IMR-90 (cell line): Measurements from ENCODE around the gene OBI1. TPM values are rescaled to one million over a fixed set of nuclear protein-coding genes. Genes with fewer than 3 reads are reported as not detected.

Source experiments
- ATAC-seq: fragments of 200-7000 bp; cut with Tn5 transposase; 2 replicates; pipeline ENCODE4 v1.9.1; 2020; ENCODE audit warnings: low read depth, mild to moderate bottlenecking, moderate library complexity
- BruUV-seq: library from RNA; stranded (reverse); fragments of 400-500 nt; replicated peaks from 2 replicates; lab custom pipeline; 2021; lab: Mats Ljungman, UMichigan
- CTCF ChIA-PET: fragments of 300-600 bp; formaldehyde crosslinking; extraction: SDS; loops from one replicate; lab custom pipeline; 2021; ENCODE audit warnings: antibody characterized with exemption; lab: Yijun Ruan, JAX
- POLR2A ChIA-PET: fragments of 300-600 bp; sonication (Branson Sonifier 250); formaldehyde crosslinking; loops from one replicate; lab custom pipeline; 2022; ENCODE audit warnings: antibody characterized with exemption; ENCODE audit not compliant: unreplicated experiment; lab: Charles Lee
- DNase-seq: peaks from one replicate; pipeline ENCODE4 v3.0.0; 2013
- H2AFZ ChIP-seq: replicated peaks from 2 replicates; pipeline ENCODE3; 2013; ENCODE audit warnings: low read length, mild to moderate bottlenecking; ENCODE audit not compliant: poor library complexity
- H2AK5ac ChIP-seq: 2 replicates; pipeline ENCODE4 v1.6.1; 2013; ENCODE audit warnings: low read depth, low read length, inconsistent platforms
- H2AK9ac ChIP-seq: replicated peaks from 2 replicates; pipeline ENCODE3; 2013; ENCODE audit warnings: mild to moderate bottlenecking, low read depth, low read length, moderate library complexity; ENCODE audit not compliant: poor library complexity
- H2BK120ac ChIP-seq: 2 replicates; pipeline ENCODE4 v1.6.1; 2013; ENCODE audit warnings: low read depth, low read length, inconsistent platforms
- H2BK15ac ChIP-seq: 3 replicates; pipeline ENCODE4 v1.6.1; 2013; ENCODE audit warnings: low read depth, low read length, inconsistent platforms
- H2BK20ac ChIP-seq: 2 replicates; pipeline ENCODE4 v1.6.1; 2013; ENCODE audit warnings: low read depth, mild to moderate bottlenecking, inconsistent platforms, low read length, moderate library complexity
- H2BK5ac ChIP-seq: 2 replicates; pipeline ENCODE4 v1.6.1; 2013; ENCODE audit warnings: mild to moderate bottlenecking, low read depth, low read length, inconsistent platforms; ENCODE audit not compliant: poor library complexity, severe bottlenecking
- H3K14ac ChIP-seq: replicated peaks from 2 replicates; pipeline ENCODE4 v1.6.1; 2013; ENCODE audit warnings: low read depth, low read length, inconsistent platforms
- H3K18ac ChIP-seq: 2 replicates; pipeline ENCODE4 v1.6.1; 2013; ENCODE audit warnings: low read depth, low read length, control low read depth
- H3K23ac ChIP-seq: 2 replicates; pipeline ENCODE4 v1.6.1; 2013; ENCODE audit warnings: low read depth, low read length, inconsistent platforms
- H3K27ac ChIP-seq: 2 replicates; pipeline ENCODE4 v1.5.1; 2013; ENCODE audit warnings: mild to moderate bottlenecking, control low read depth, low read length; ENCODE audit not compliant: insufficient read depth
- H3K27me3 ChIP-seq: 2 replicates; pipeline ENCODE4 v1.6.1; 2013; ENCODE audit warnings: low read length; ENCODE audit not compliant: control insufficient read depth, insufficient read depth
- H3K36me3 ChIP-seq: 2 replicates; pipeline ENCODE4 v1.6.1; 2013; ENCODE audit warnings: low read length, mixed read lengths; ENCODE audit not compliant: control insufficient read depth, insufficient read depth
- H3K4ac ChIP-seq: 2 replicates; pipeline ENCODE4 v1.6.1; 2013; ENCODE audit warnings: low read depth, low read length, inconsistent platforms
- H3K4me1 ChIP-seq: 2 replicates; pipeline ENCODE4 v1.6.1; 2013; ENCODE audit warnings: low read length, mixed read lengths; ENCODE audit not compliant: control insufficient read depth, insufficient read depth
- H3K4me2 ChIP-seq: 2 replicates; pipeline ENCODE4 v1.6.1; 2013; ENCODE audit warnings: low read depth, mild to moderate bottlenecking, control low read depth, low read length, moderate library complexity
- H3K4me3 ChIP-seq: 2 replicates; pipeline ENCODE4 v1.5.1; 2013; ENCODE audit warnings: low read depth, mild to moderate bottlenecking, control low read depth, low read length, moderate library complexity; ENCODE audit not compliant: insufficient read depth
- H3K56ac ChIP-seq: 2 replicates; pipeline ENCODE4 v1.6.1; 2013; ENCODE audit warnings: low read length, inconsistent platforms; ENCODE audit not compliant: insufficient read depth; ENCODE audit errors: extremely low read depth
- H3K79me1 ChIP-seq, 2 experiments: 2 replicates each; pipeline ENCODE4 v1.6.1; 2013; ENCODE audit warnings: low read length in 2 of 2, inconsistent platforms in 1 of 2, low read depth in 1 of 2
- H3K9ac ChIP-seq: 2 replicates; pipeline ENCODE4 v1.6.1; 2013; ENCODE audit warnings: low read depth, low read length, control low read depth
- H3K9me1 ChIP-seq: 2 replicates; pipeline ENCODE4 v1.6.1; 2013; ENCODE audit warnings: low read length, inconsistent platforms; ENCODE audit not compliant: insufficient read depth
- H3K9me3 ChIP-seq: 2 replicates; pipeline ENCODE4 v1.6.1; 2013; ENCODE audit warnings: low read length; ENCODE audit not compliant: control insufficient read depth, insufficient read depth
- H4K20me1 ChIP-seq: 2 replicates; pipeline ENCODE4 v1.6.1; 2013; ENCODE audit warnings: low read length, inconsistent platforms; ENCODE audit not compliant: insufficient read depth
- H4K5ac ChIP-seq: 2 replicates; pipeline ENCODE4 v1.6.1; 2013; ENCODE audit warnings: mild to moderate bottlenecking, low read depth, low read length, control low read depth
- H4K8ac ChIP-seq, 2 experiments: 2 replicates each; pipeline ENCODE4 v1.6.1; 2013; ENCODE audit warnings: low read depth in 2 of 2, low read length in 2 of 2, control low read depth in 1 of 2, inconsistent platforms in 1 of 2
- H4K91ac ChIP-seq: 2 replicates; pipeline ENCODE4 v1.6.1; 2013; ENCODE audit warnings: low read depth, low read length, inconsistent platforms; ENCODE audit not compliant: insufficient read depth
- CEBPB ChIP-seq: IDR thresholded peaks from 2 replicates; pipeline ENCODE4 v1.6.1; 2012; ENCODE audit warnings: low read depth, low read length, improper control_type of control experiment
- MAZ ChIP-seq: IDR thresholded peaks from 2 replicates; pipeline ENCODE4 v1.6.1; 2012; ENCODE audit warnings: low read depth, mild to moderate bottlenecking, low read length, improper control_type of control experiment, moderate library complexity, borderline replicate concordance
- POLR2A ChIP-seq: IDR thresholded peaks from 2 replicates; pipeline ENCODE4 v1.6.1; 2012; ENCODE audit warnings: mild to moderate bottlenecking, low read depth, low read length
- RCOR1 ChIP-seq: IDR thresholded peaks from 2 replicates; pipeline ENCODE4 v1.6.1; 2012; ENCODE audit warnings: mild to moderate bottlenecking, low read length, improper control_type of control experiment; ENCODE audit not compliant: insufficient replicate concordance
- WGBS, 2 experiments: methylation state at CpG; one replicate each; pipeline versions ENCODE4 v1.1.5 to v1.1.7; 2013; ENCODE audit warnings: missing lambda C conversion rate in 2 of 2; ENCODE audit not compliant: insufficient read length in 1 of 2; ENCODE audit errors: extremely low coverage in 2 of 2; 5-methylcytosine and 5-hydroxymethylcytosine counted together
- dilution Hi-C: fragments of 300-500 bp; cut with HindIII; formaldehyde crosslinking; loops from one replicate; pipeline ENCODE4 v1.14.3; 2018; ENCODE audit warnings: low sequenced_read_pairs; ENCODE audit not compliant: unreplicated experiment
- in situ Hi-C: fragments of 300-500 bp; cut with MboI; formaldehyde crosslinking; loops from 3 replicates; pipeline ENCODE4 v1.14.3; 2019; ENCODE audit warnings: low sequenced_read_pairs, inconsistent platforms, mixed read lengths
- intact Hi-C: fragments of 100-400 bp; cut with micrococcal nuclease; formaldehyde crosslinking; loops from 2 replicates; pipeline ENCODE4 v1.10.0; 2022
- polyA plus RNA-seq, 3 experiments: library from polyadenylated mRNA; depleted of rRNA; stranded (reverse); fragments of >200 nt; gene quantifications; 2 replicates each; pipeline ENCODE4 v1.2.3, GENCODE V29; 2012; ENCODE audit warnings: low replicate concordance in 1 of 3
- total RNA-seq: library from RNA; depleted of rRNA; stranded (reverse); fragments of >200 nt; gene quantifications from 2 replicates; pipeline ENCODE4 v1.2.3, GENCODE V29; 2012
- TF ChIP-seq, protein P1 (sequence below): fragments of 150-350 bp; IDR thresholded peaks from 2 replicates; pipeline ENCODE4 v1.6.1; 2017; ENCODE audit warnings: mild to moderate bottlenecking, antibody characterized with exemption, low read length, low read depth

The OBI1 gene
- total and polyA plus RNA-seq, 2 of the 4 experiments (the other 2 are of a cell fraction): 4.4 to 11.8 TPM

GRCh38 chr13:78597602-78597932 is 61.4 kb downstream of the OBI1 start:
- ChIA-PET POLR2A (no interaction called here), CTCF (interaction anchor here (0.7 kb wide), 1 partner anchor 62 kb away, joined by 4 read pairs; the partner anchor contains the start of gene OBI1)
- Histone ChIP-seq H3K18ac (no peak overlapping the region), H2BK120ac (no peak overlapping the region), H2AK9ac (no peak overlapping the region), H3K56ac (no peak overlapping the region), H4K91ac (no peak overlapping the region), H3K9me3 (peaks cover 9% of the 10 kb centered on the region; the same call in 1 of the 2 replicates), H4K8ac (no peak overlapping the region), H3K9me1 (no peaks in the 10 kb centered on the region), H3K4me2 (no peak overlapping the region), H3K9ac (no peak overlapping the region), H4K20me1 (peaks cover 3% of the 10 kb centered on the region; the same call in 1 of the 2 replicates), H2AFZ (no peak overlapping the region), H2BK5ac (no peak overlapping the region), H4K5ac (no peak overlapping the region), H2AK5ac (no peak overlapping the region), H3K36me3 (no peaks in the 10 kb centered on the region), H3K14ac (no peak overlapping the region), H3K79me1 (no peaks in the 10 kb centered on the region), H3K4ac (no peak overlapping the region), H3K23ac (no peak overlapping the region), H2BK20ac (no peak overlapping the region), H3K4me3 (no peak overlapping the region), H3K27me3 (peaks cover 88% of the 10 kb centered on the region), H3K4me1 (no peaks in the 10 kb centered on the region; the same call in 1 of the 2 replicates), H3K27ac (no peak overlapping the region), H2BK15ac (no peak overlapping the region)
- in situ Hi-C loops (loop anchor here (25.0 kb wide), 1 partner anchor 460 kb away; no protein-coding TSS in a partner anchor), intact Hi-C loops (no loop called here), dilution Hi-C loops (no loop called here)
- ATAC-seq (no peak), DNase-seq (no peak)
- no peak for TF ChIP-seq CEBPB
- TF ChIP-seq, protein P1, sequence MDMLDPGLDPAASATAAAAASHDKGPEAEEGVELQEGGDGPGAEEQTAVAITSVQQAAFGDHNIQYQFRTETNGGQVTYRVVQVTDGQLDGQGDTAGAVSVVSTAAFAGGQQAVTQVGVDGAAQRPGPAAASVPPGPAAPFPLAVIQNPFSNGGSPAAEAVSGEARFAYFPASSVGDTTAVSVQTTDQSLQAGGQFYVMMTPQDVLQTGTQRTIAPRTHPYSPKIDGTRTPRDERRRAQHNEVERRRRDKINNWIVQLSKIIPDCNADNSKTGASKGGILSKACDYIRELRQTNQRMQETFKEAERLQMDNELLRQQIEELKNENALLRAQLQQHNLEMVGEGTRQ: no peak
- no peak for TF ChIP-seq RCOR1
- TF ChIP-seq MAZ: no peak
- no peak for TF ChIP-seq POLR2A
- WGBS, 2 experiments: no CpG with 5 or more reads among the region's 7 CpGs
- BruUV-seq: no TSS peak
